ENCODE data around the gene DEFB121.

Gene DEFB121

DNA sequence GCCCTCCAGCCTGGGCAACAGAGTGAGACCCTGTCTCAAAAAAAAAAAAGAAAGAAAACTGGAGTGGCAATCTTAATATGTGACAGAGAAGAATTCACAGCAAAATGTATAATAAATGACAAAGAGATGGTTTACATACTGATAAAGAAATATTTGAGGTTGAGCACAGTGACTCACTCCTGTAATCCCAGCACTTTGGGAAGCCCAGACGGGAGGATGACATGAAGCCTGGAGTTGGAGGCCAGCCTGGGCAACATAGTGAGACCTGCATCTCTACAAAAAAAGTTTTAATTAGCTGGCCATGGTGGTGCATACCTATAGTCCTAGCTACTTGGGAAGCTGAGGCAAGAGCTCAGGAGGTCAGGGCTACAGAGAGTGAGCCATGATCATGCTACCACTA, 50.0 kb downstream of the DEFB121 start:
- DNase-seq: no peak

All from activated CD4-positive, alpha-beta T cell treated with anti-CD3 and anti-CD28 coated beads for 48 hours (primary cell).